Medulla oblongata (tissue), 1 donor: ENCODE measurements around the gene PSMA1.
A peak's percentile ranks its signal among the peaks of the same experiment; 100 is the strongest.
"Not testable (repeated sequence)": the region's sequence is repeated elsewhere in the genome, so short reads cannot be mapped to it uniquely, and the experiment has no call there.

Experiments
- DNase-seq: peaks from one replicate; pipeline ENCODE4 v3.0.0-alpha.2; 2015; ENCODE audit errors: extremely low spot score

Gene PSMA1

DNA sequence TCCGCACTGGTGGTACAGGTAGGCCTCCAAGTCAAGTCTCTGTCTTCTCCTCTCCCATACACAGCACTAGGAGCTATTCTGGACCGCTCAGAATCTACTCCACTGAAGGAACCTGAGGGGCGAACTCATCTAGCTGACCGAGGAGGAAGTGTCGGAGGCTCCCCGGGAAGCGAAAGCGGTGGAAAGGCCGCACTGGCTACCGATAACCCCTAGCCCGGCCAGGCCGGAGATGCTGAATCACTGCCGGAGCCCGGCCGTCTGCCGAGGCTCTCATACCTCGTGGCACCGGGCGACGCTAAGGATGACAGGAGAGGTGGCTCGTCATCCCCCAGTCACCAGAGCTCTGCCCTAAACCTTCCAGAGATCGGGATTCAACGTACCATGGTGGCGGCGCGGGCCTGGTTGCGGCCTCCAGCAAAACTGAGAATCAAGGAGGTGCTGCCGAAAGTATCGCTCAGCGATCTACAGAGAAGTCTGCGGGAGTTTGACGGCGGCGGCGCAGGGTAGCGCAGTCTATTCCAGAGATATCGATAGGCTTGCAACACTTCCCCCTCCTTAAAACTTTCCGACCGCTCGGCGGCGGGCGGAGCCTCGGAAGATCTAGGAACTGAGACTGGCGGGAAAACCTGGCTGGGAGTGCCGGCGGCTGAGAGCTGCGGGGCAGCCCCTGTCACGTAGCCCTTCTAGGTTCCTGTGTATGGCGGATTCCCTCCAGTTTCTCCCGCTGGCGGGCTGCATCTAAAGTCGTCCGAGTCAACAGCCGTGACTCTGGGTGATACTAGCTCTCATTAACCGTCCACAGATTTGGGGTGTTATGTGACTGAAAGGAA, at the start of gene PSMA1:
Gene PSMA1 (minus strand): TSS at position 470 of the 830 bp plus-strand sequence. CDS start 87 bp downstream, at position 383.
- DNase-seq = peak; percentile 97

DNA sequence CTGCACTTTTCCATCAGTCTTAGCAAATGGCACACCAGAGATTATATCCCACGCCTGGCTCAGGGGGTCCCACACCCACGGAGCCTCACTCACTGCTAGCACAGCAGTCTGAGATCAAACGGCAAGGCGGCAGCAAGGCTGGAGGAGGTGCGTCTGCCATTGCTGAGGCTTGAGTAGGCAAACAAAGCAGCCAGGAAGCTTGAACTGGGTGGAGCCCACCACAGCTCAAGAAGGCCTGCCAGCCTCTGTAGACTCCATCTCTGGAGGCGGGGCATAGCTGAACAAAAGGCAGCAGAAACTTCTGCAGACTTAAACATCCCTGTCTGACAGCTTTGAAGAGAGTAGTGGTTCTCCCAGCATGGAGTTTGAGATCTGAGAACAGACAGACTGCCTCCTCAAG, 49.3 kb upstream of the PSMA1 start:
- not testable (repeated sequence) for DNase-seq

DNA sequence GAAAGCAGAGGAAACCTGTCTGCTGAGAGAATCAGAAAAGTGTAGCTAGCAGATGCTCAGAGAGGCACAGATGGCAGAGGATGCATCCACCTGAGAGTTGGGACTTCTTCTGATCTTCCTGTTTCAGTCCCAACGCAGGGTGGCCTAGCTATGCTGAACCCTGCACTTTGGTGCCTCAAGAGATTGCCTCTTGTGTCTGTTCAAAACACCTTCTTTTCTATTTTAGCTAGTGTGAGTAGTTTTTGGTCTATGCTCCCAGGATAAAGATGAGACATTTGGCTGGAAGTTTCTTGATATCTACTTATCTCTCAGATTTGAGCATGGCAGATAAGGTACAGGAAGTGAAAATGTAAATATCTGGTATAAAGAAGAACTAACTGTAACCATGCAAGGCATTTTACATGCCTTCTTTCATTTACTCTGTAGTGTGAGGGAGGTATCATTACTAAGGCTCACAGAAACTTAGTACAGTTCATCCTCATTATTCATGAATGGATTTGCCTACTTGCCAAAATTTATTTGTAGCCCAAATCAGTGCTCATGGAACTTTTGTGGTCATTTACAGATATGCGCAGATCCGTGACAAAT, 47.0 kb upstream of the PSMA1 start:
- DNase-seq = no peak

DNA sequence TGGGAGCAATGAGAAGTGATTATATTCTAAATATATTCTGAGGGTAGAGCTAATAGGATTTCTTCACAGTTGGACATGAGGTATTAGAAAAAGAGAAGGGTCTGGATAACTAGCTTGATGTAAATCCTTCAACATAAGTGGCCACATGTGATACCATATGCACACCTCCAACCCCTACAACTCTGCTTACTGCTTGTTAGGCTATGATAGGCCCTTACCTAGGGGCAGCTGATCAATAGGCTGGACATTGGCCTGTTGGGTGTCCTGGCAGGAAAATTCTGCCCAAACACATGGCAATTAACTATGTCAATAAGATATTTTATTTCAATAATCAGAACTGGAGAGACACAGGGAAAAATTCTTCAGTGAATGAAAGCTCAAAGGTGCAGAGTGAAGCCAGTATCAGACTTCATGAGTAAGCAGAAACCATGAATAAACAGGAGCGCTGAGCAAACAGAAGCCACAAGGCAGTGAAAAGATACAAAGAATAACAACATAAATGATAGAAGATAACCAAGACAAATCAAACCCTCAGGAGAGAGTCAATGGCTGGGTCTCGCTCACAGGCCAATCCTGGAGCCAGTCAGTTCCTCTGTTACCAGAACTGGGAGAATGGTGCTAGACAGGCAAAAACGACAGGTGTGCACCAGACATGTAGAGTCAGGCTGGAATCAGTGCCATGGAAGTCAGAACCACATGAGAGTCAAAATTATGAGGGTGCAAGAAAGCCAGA, 46.3 kb upstream of the PSMA1 start:
- DNase-seq = no peak

DNA sequence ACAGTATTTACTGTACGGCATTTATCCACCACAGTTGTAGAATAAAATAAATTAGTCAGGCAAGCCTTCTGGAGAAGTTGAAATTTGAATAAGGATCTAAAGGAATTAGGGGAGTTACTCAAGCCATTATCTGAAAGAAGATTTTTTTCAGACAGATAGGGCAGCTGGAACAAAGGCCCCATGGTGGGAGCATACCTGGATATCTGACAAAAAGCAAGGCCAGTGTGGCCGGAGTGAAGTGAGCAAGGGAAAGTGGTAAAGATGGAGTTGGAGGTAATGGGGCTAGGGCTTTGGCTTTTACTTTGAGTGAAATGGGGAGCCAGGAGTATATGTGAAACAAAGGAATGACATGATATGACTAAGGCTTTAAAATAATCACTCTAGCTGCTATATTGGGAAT, 45.7 kb upstream of the PSMA1 start:
- DNase-seq = no peak

DNA sequence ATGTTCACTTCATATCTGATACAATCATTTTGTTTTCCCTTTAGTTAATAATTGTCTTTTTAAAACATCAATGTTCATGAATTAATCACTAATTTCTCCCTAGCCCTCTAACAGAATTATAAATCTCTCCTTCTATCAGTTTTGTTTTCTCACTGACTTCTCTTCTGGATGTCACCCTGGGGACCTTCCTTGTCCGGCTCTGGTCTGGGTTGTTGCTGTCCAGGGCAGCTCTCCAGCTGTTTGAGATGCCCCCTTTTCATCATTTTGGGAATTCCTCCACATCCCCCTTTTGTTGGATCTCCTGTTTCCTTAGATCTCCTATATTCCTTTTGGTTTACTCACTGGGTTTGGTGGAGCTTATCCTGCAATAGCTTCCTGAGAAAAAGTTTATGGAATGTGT, 35.6 kb upstream of the PSMA1 start:
- no peak for DNase-seq

DNA sequence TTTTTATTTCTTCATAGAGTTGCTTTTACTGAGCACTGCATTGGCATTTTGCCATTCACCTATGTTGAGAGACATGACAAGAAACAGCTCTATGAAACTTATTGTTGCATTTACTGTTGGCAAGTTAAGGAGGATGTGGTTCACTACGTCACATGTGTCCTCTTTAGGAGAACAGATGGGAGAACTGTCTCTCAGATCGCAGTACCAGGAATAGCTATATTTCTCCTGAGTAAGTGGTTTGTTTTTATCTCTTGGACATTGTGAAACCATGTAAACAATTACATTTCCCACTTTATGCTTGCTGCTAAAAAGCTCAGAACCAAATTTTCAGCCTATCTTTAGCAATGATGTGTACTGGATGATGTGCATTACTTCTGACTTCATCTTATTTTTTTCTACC, 34.8 kb upstream of the PSMA1 start:
- peak; percentile 76 for DNase-seq

DNA sequence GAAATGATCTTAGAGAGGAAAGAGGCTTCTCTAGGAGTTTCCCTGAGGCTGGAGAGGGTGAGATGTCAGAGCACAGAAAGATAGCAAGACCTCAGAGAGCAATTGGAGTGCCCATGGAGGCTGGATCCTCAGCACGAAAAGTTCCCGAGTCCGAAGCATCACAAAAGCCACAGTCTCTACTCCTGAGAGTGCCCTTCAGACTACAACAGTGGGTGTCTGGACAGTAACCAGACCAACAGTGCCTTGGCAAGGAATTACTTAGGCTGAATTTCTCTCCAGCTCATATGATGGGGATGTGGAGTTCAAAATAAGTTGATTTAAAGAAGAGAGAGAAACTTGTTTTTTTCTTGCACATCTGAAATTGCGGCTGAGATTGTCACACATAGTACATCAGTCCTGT, 31.9 kb upstream of the PSMA1 start:
- peak; percentile 6 for DNase-seq

DNA sequence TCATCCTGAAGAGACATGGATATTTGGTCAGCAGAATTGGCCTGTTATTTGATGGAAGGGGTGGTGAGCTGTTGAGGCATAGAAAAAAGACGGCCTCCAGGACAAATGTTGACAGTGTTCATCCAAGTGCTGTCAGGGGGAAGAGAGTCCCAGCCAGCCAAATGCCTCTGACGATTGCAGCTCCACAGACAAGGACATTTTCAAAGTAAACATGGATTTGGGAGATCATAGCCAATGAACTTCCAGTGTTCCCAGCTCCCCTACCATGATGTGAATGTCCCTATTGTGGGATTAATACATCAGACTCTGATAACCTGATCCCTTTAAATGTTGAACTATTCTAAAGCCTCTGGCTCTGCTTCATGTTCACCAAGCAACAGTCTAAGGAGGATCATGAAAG, 31.2 kb upstream of the PSMA1 start:
- DNase-seq = no peak

DNA sequence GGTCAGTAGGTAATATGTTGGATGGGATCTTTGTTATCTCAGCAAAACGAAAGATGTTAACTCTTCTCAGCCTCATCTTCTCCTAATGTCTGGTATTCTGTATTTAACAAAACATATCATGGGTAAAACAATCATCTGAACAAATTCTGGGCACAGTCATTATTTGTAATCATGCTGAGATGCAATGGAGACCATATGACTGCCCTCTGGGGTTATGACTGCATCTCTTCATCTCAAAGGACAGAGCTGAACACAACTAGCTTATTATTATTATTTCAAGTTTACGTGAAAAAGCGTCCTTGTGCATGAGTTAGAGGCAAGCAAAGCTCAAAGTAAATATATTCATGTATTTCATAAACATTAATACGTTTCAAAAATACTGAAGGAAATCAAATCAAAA, 29.7 kb upstream of the PSMA1 start:
- no peak for DNase-seq

DNA sequence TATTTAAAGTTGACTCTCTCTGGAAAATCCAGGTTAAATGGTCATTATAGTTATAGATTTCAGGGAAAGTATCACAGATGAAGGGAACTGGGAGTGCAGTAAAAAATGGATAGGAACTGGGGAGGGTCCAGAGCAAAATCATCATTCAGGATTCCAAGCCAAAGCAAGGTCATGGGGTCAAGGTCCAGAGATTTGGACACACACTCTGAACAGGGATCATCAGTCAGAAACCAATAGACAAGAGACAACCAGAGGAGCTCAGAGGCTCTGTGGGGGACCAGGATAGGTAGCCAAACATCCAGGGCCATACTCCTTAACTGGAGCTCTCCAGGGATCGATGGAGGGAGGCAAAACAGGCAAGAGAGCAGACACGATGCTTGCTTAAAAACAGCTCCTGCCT, 27.3 kb upstream of the PSMA1 start:
- DNase-seq = no peak

DNA sequence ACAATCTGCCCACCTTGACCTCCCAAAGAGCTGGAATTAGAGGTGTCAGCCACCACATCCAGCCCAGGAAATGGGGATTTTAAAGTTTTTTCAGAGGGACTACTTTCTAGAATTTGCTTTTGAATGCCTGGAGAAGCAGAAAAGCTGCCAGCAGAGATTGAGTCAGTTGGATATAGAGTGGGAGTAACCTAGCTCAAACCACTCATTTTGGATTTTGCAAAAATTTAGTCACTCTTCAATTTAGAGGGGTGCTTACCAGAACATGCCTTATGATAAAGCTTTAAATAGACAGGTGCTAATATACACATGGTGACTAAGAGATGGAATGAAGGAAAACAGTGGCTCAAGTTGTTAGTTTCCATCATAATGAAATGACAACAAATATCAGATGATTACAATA, 26.5 kb upstream of the PSMA1 start:
- no peak for DNase-seq

DNA sequence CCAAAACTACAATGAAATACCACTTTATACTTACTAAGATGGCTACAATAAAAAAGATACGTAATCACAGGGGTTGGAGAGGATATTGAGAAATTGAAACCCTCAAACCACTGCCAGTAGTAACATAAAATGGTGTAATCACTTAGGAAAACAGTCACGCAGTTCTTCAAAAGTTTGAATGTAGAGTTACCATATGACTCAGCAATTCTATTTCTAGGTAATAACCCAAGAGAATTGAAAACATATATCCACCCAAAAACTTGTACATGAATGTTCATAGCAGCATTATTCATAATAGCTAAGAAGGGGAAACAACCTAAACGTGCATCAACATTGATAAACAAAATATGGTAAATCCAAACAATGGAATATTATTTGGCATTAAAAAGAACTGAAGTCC, 24.4 kb upstream of the PSMA1 start:
- DNase-seq = no peak

DNA sequence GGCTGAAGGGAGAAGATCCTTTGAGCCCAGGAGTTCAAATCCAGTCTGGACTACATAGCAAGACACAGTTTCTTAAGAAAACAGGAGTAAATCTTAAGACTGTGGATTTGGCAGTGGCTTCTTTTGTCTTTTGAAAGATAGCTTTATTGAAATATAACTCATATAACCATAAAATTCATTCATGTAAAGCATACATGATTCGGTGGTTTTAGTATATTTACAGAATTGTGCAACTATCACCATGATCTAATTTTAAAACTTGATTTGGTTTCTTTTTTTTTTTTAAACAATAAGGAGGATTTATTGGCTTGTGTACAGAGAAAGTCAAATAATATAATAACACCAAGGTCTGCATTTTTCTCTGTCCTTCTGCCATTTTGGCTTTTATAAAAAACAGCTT, 23.1 kb upstream of the PSMA1 start:
- DNase-seq = no peak

DNA sequence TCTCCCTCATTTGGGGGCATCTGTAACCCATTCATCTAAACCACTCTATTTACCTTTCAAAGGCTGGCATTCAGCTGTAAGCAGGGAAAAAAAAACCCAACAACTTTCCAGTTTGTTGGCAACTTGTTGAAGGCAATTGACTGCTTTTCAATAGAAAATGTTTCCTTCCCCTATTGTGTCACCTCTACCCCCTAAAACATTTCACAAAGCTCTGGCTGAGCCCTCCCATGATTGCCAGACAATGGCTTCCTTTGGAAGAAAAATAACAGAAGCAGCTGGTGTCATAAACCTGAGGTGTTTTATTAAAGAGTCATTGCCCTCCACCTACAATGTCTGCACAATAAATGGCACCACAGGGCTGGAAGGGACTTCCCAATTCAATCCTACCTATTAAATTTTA, 22.1 kb upstream of the PSMA1 start:
- DNase-seq = no peak

DNA sequence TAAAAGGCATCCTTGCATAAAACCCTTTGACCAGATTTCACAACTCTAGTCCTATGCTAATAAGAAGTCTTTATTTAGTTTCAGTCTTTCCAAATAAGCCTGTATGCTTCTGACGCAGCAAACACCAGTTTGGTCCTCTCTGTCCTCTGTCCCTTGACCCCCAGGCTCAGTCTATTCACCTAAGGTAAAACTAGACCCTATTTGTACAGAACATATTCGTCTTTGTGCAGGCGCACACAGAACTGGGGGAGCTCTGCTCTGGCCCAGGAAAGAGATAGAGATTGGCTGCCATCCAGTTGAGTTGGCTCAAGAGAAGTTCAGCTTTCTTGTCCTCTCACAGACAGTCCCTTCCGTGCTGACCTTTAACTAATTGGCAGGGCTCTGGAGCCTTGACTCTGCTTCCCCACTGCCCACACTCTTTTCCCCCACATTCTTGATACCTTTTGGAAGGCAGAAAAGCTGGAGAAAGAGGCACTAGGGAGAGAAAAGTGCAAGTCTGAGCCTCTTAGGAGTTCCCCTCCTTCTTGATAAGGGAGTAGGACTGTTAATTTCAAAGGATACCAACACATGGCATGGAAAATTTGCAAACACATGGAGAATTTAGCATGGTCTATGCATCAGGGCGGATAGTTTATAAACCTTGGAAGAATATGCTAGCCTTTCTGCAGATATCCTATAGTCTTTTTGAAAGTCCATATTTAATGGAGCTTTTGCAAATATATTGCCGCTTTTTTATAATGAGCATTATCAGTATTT, 21.2 kb upstream of the PSMA1 start:
- peak; percentile 54 for DNase-seq

DNA sequence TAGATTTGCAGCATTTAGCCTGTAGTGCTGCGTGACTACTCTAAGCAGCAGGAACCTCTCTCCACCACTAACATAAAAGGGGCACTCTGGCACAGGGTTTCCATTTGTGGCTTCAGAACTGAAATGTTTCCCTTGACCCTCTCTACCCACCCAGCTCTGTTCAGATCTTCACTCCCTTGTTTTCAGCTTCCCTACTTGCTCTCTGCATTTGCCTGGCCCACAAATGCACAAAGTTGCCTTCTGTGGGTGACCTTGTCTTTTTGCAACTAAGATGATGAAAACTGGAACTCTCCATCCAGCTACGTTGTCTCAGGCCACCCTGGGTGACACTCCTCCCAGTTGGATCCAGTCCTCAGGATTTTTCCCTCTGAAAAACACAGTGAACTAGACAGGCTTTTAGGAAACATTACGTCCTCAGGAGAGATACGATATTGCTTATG, 19.8 kb upstream of the PSMA1 start:
- DNase-seq = no peak

DNA sequence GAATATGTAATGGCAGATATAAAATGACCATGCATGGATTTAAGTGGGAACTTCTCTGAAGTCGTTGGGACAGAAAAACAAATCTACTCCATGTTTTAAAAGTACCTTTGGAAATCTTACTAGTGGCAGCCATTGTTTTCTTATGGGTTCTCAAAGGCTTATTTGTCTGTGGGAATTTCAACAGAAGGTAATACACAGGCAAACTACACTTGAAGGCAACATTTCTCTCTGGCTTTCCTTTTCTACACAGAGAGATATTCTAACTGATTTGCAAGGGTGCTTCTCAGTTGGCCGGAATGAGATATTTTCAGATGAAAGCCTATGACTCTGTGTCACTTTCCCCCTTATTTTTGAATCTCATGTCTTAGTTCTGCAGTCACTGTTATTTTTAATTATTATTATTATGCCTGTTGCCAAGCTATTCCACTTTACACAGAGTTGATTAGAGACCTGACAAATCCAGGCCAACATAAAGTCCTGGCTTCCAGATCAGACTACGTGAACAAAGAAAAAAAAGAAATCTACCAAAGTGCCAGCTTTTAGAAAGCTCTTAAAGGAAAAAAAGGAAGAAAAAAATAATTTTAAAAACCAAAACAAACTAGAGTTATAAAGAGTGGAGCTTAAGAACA, 18.9 kb upstream of the PSMA1 start:
- DNase-seq = no peak

DNA sequence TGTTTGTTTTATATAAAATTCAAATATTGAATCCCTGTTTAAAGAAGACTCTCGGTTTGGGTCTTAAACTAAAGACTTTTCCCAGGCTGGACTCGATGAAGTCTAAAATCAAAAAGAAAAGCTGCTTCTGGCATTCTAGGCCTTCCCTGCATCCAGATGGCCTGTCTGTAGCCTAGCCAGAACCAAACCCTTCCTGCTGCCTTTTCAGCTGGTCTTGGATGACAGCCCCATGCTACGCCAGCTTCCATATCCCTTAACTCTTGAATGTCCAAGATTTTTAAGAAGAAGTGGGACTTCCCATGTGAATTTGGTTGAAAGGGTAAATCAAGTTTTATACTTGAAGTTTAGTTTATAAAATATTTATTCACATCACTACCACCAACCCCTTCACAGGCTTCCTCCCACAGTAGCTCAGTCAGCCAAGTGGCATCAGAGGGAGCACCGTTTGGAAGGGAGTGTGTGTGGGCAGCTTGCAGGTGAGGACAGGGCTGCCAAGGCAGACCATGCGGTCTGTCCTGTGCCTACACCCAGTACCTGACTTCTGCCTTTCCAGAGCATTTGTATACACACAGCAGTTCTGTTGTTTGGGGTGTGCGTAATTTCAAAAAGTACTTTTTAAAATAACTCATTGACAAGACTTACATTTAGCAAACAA, 18.2 kb upstream of the PSMA1 start:
- no peak for DNase-seq

DNA sequence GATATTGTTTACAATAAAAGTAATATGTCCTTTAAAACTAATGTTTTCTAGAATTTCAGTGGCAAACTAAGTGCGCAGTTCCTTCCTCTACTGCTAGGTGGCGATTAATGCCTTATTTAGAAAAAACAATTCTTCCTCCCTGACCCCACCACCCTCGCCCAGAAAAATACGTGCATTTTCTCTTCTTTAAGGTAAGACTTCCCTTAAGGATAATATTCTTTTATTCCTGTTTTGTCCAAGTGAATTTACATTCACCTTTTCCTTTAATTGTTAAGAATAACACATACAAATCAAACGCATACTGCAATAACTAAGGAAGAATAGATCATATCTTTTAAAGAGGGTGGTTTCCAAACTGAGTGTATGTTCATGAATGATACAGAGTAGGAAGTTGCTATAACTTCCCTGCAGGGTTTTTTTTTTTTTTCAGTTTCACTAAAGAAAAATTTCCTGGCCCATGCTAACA, 17.0 kb upstream of the PSMA1 start:
- DNase-seq = peak; percentile 63

DNA sequence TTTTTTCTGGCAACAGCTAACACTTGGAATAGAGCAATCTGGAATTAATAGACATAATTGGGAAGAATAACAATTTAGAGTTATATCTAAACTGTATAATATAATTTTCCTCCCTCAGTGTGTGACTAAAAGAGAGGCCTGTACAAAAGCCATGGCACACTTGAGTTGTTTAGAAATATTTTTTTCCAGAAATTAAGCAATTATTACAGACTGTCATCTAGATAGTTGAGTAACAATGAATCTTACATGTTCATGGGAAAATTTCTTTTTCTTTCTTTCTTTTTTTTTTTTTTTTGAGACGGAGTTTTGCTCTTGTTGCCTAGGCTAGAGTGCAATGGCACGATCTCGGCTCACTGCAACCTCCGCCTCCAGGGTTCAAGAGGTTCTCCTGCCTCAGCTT, 15.0 kb upstream of the PSMA1 start:
- DNase-seq = not testable (repeated sequence)
